HepG2 (cell line): Measurements from ENCODE around the gene ADPRHL1. TPM values are rescaled to one million over a fixed set of nuclear protein-coding genes. Genes with fewer than 3 reads are reported as not detected.

Experiments used
- ARNTL ChIP-seq: sonication (generic); formaldehyde crosslinking; IDR thresholded peaks from 2 replicates; pipeline ENCODE4 v1.4.0; 2020; ENCODE audit warnings: mild to moderate bottlenecking, missing genetic modification reagents
- EP300 ChIP-seq, 3 experiments: sonication (generic) in 1 of 3; formaldehyde crosslinking in 1 of 3; IDR thresholded peaks; 2 replicates each; pipeline versions ENCODE4 v1.5.1 to v1.6.1; 2011 to 2020; ENCODE audit warnings: low read depth in 2 of 3, low read length in 2 of 3, borderline replicate concordance in 1 of 3, improper control_type of control experiment in 1 of 3, mild to moderate bottlenecking in 1 of 3, missing genetic modification reagents in 1 of 3, moderate library complexity in 1 of 3
- HMG20B ChIP-seq: conservative IDR thresholded peaks from 2 replicates; pipeline ENCODE4 v1.6.1; 2016; ENCODE audit warnings: missing genetic modification reagents, missing compliant biosample characterization
- IRF2 ChIP-seq: IDR thresholded peaks from 2 replicates; pipeline ENCODE4 v1.6.1; 2018; ENCODE audit warnings: missing genetic modification reagents, missing compliant biosample characterization
- JDP2 ChIP-seq: sonication (generic); formaldehyde crosslinking; IDR thresholded peaks from 2 replicates; pipeline ENCODE4 v1.8.1; 2022; ENCODE audit warnings: missing genetic modification reagents, borderline replicate concordance
- NFIC ChIP-seq: IDR thresholded peaks from 2 replicates; pipeline ENCODE4 v1.6.1; 2012; ENCODE audit warnings: mild to moderate bottlenecking, low read length, inconsistent platforms
- RAD51 ChIP-seq: fragments of 450-650 bp; IDR thresholded peaks from 2 replicates; pipeline ENCODE4 v1.6.1; 2016; ENCODE audit warnings: borderline replicate concordance
- RXRB ChIP-seq: IDR thresholded peaks from 2 replicates; pipeline ENCODE4 v1.6.1; 2016; ENCODE audit warnings: borderline replicate concordance, missing genetic modification reagents, missing compliant biosample characterization
- SIX4 ChIP-seq: sonication (generic); formaldehyde crosslinking; IDR thresholded peaks from 2 replicates; pipeline ENCODE4 v1.4.0; 2020; ENCODE audit warnings: missing genetic modification reagents
- TEAD3 ChIP-seq: optimal IDR thresholded peaks from 2 replicates; pipeline ENCODE3; 2016; ENCODE audit warnings: borderline replicate concordance
- polyA plus RNA-seq, 8 experiments: library from polyadenylated mRNA; depleted of rRNA in 3 of 8; stranded (reverse) in 7 of 8; unstranded in 1 of 8; fragments of >200 nt; fragmentation: Illumina TruSeq in 4 of 8; extraction: Trizol in 4 of 8; gene quantifications; 2 replicates each; pipeline versions ENCODE4 v1.2.1 to v1.2.3, GENCODE V29; 2011 to 2016; ENCODE audit warnings: low read depth in 4 of 8, missing spikeins in 1 of 8, mixed read lengths in 1 of 8; ENCODE audit not compliant: insufficient read depth in 1 of 8
- total RNA-seq, 5 experiments: library from RNA; depleted of rRNA; stranded (reverse); fragments of >200 nt; fragmentation: Illumina TruSeq; extraction: Trizol; gene quantifications; 2 replicates each; pipeline ENCODE4 v1.2.3, GENCODE V29; 2016; ENCODE audit warnings: low read depth in 1 of 5
- TF ChIP-seq, protein P1 (sequence below): sonication (generic); formaldehyde crosslinking; conservative IDR thresholded peaks from 2 replicates; pipeline ENCODE4 v1.8.0; 2022; ENCODE audit warnings: mild to moderate bottlenecking, moderate library complexity, missing genetic modification reagents
- TF ChIP-seq, protein P2 (sequence below): sonication (generic); formaldehyde crosslinking; IDR thresholded peaks from 2 replicates; pipeline ENCODE4 v1.4.0; 2020; ENCODE audit warnings: mild to moderate bottlenecking, missing genetic modification reagents
- TF ChIP-seq, protein P3 (sequence below): sonication (generic); formaldehyde crosslinking; conservative IDR thresholded peaks from 2 replicates; pipeline ENCODE4 v1.4.0; 2020; ENCODE audit warnings: mild to moderate bottlenecking, missing genetic modification reagents, moderate library complexity
- TF ChIP-seq, protein P4 (sequence below): sonication (generic); formaldehyde crosslinking; IDR thresholded peaks from 2 replicates; pipeline ENCODE4 v1.8.0; 2022; ENCODE audit warnings: missing genetic modification reagents, low read depth, mild to moderate bottlenecking, borderline replicate concordance

The ADPRHL1 gene
- total and polyA plus RNA-seq, 2 of the 13 experiments (the other 11 are each of a cell fraction or from before 2014, with no cell fraction given): 0.34 to 0.40 TPM

DNA sequence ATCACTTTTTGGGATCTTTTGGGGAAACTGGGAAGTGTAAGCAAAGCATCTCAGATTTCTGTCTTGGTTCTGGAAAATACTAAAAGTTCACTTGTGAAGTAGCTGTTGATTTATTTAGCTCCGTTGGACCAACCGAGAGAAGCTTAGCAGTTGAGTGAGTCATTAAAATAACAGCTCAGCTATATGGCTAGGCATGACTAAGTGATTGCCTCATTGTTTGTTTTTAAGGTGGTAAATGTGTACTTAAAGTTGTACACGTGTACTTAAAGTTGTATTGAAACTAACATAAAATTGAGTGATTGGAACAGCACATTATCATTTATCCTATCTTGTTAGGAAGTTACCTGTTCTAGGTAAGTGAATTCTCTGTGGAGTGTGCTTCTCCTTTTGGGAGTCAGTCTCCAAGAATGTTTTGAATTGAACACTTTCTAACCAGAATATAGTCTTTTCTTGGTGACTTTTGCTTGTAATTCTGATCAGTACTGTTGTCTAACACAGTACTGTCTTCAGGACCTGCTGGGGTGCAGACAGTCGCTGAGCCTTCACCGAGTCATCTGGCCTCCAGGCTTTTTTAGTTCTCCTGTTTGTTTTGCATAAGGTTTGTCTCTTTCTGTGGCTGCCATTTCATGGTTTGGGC, 40.1 kb upstream of the ADPRHL1 start (continued):
- TF ChIP-seq, protein P1, sequence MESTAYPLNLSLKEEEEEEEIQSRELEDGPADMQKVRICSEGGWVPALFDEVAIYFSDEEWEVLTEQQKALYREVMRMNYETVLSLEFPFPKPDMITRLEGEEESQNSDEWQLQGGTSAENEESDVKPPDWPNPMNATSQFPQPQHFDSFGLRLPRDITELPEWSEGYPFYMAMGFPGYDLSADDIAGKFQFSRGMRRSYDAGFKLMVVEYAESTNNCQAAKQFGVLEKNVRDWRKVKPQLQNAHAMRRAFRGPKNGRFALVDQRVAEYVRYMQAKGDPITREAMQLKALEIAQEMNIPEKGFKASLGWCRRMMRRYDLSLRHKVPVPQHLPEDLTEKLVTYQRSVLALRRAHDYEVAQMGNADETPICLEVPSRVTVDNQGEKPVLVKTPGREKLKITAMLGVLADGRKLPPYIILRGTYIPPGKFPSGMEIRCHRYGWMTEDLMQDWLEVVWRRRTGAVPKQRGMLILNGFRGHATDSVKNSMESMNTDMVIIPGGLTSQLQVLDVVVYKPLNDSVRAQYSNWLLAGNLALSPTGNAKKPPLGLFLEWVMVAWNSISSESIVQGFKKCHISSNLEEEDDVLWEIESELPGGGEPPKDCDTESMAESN (CRISPR knock-in tag): 0 out of 2 replicates have a peak, but pooled peaks have one; percentile 26
- TF ChIP-seq, protein P2, sequence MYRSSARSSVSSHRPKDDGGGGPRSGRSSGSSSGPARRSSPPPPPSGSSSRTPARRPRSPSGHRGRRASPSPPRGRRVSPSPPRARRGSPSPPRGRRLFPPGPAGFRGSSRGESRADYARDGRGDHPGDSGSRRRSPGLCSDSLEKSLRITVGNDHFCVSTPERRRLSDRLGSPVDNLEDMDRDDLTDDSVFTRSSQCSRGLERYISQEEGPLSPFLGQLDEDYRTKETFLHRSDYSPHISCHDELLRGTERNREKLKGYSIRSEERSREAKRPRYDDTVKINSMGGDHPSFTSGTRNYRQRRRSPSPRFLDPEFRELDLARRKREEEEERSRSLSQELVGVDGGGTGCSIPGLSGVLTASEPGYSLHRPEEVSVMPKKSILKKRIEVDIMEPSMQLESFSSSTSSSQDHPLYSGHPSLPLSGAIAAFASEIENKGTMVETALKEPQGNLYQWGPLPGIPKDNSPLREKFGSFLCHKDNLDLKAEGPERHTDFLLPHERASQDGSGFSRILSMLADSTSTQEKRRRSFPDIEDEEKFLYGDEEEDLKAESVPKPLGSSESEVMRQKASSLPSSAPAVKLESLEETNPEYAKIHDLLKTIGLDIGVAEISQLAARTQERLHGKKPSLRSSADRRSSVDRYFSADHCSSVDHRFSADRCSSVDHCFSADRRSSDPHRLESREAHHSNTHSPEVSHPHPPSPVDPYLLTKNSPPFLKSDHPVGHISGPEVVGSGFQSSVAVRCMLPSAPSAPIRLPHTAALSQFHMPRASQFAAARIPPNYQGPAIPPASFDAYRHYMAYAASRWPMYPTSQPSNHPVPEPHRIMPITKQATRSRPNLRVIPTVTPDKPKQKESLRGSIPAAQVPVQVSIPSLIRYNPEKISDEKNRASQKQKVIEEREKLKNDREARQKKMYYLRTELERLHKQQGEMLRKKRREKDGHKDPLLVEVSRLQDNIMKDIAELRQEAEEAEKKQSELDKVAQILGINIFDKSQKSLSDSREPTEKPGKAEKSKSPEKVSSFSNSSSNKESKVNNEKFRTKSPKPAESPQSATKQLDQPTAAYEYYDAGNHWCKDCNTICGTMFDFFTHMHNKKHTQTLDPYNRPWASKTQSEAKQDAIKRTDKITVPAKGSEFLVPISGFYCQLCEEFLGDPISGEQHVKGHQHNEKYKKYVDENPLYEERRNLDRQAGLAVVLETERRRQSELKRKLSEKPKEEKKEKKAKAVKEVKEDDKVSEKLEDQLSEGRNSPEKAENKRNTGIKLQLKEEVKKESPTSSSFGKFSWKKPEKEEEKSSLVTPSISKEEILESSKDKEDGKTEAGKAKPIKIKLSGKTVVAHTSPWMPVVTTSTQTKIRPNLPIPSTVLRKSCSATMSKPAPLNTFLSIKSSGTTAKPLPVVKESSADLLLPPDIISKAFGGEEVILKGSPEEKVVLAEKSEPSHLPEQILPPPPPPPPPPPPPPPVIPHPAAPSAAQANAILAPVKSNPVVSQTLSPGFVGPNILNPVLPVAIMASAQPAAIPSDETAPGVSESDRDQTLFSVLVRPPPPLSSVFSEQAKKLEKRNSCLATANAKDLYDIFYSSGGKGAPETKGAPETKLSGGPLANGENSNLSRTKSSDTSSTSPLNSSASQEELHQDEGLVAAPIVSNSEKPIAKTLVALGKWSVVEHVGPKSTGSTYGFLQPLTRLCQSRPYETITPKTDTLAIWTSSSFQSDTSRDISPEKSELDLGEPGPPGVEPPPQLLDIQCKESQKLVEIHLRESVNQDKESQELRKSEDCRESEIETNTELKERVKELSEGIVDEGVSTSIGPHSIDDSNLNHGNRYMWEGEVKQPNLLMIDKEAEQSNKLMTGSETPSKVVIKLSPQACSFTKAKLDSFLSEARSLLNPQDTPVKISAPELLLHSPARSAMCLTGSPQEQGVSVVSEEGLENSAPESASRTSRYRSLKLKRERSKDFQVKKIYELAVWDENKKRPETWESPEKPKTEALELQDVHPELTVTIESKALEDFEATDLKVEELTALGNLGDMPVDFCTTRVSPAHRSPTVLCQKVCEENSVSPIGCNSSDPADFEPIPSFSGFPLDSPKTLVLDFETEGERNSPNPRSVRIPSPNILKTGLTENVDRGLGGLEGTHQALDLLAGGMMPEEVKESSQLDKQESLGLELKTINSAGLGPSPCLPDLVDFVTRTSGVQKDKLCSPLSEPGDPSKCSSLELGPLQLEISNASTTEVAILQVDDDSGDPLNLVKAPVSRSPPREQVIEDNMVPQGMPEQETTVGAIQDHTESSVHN: no peak
- TF ChIP-seq, protein P3, sequence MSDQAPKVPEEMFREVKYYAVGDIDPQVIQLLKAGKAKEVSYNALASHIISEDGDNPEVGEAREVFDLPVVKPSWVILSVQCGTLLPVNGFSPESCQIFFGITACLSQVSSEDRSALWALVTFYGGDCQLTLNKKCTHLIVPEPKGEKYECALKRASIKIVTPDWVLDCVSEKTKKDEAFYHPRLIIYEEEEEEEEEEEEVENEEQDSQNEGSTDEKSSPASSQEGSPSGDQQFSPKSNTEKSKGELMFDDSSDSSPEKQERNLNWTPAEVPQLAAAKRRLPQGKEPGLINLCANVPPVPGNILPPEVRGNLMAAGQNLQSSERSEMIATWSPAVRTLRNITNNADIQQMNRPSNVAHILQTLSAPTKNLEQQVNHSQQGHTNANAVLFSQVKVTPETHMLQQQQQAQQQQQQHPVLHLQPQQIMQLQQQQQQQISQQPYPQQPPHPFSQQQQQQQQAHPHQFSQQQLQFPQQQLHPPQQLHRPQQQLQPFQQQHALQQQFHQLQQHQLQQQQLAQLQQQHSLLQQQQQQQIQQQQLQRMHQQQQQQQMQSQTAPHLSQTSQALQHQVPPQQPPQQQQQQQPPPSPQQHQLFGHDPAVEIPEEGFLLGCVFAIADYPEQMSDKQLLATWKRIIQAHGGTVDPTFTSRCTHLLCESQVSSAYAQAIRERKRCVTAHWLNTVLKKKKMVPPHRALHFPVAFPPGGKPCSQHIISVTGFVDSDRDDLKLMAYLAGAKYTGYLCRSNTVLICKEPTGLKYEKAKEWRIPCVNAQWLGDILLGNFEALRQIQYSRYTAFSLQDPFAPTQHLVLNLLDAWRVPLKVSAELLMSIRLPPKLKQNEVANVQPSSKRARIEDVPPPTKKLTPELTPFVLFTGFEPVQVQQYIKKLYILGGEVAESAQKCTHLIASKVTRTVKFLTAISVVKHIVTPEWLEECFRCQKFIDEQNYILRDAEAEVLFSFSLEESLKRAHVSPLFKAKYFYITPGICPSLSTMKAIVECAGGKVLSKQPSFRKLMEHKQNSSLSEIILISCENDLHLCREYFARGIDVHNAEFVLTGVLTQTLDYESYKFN (CRISPR knock-in tag): peak; percentile 53
- TF ChIP-seq RXRB: peak; percentile 67; the same call in 1 of the 2 replicates
- no peak for TF ChIP-seq JDP2
- TF ChIP-seq HMG20B (CRISPR knock-in tag): no peak
- TF ChIP-seq EP300 (IDR thresholded peaks at IDR 0.05; ENCODE audit: low read depth in 2 of 2, low read length in 2 of 2): peak in 1 of 2 experiments; percentile 52; a peak in 1 of 4 replicates
- TF ChIP-seq EP300 (CRISPR knock-in tag; IDR thresholded peaks at IDR 0.05; ENCODE audit: borderline replicate concordance): no peak
- TF ChIP-seq ARNTL (CRISPR knock-in tag): peak; percentile 62
- no peak for TF ChIP-seq RAD51
- 0 out of 2 replicates have a peak, but pooled peaks have one; percentile 36 for TF ChIP-seq IRF2
- TF ChIP-seq SIX4: no peak
- TF ChIP-seq, protein P4, sequence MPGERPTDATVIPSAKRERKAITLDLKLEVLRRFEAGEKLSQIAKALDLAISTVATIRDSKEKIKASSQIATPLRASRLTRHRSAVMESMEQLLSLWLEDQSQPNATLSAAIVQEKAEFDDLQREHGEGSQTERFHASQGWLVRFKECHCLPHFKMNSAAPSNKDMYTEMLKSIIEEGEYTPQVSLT: no peak
- TF ChIP-seq NFIC: peak; percentile 72
- peak; percentile 32 for TF ChIP-seq TEAD3 (CRISPR knock-in tag)
